Measurements from ENCODE around the gene THAP3.

The THAP3 gene

DNA sequence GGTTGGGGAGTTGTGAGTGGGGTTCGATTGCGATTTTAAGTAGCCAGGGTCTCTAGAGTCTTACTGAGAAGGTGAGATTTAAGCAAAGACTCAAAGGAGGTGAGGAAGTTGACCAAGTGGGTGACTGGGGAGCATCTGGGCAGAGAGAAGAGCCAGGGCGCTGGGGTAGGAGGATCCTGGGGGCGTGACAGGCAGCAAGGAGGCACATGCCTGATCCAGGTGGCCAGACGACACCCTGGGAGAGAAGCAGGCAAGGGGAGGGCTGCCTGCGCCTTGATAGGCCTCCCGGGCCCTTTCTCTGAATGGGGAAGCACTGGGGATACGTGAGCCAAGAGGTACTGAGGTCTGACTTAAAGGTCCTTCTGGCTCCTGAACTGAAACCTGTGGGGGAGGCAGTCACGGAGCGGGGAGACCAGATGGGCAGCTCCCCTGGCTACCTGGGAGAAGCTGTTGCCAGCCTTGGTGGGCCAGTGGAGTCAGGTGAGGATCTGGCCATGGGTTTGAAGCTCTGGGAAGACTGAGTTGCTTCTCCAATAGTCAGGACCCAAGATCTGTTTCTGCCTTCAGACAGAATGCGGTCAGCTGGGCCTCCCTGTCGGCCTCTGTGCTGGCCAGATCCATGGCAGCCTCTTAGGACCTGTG lies 39.5 kb upstream of the THAP3 start:
- no peak overlapping the region for H3K4me2 ChIP-seq (ENCODE audit: low read depth, low read length)
- H3K9ac ChIP-seq (ENCODE audit: low read length), result no peak overlapping the region

DNA sequence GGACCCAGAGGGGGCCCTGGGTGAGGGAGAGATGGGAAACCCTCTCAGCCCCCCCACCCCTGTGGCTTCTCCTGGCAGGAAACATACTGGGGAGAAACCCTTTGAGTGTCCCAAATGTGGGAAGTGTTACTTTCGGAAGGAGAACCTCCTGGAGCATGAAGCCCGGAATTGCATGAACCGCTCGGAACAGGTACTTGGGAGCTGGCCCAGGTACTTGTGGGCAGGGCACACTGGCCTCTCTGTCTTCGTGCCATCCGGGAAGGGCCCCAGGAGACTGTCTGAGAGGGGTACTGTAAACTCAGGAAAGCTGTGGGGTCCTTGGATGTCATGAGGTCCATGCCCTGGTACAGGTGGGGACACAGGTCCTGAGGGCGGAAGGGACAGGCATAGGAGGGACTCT lies 38.8 kb upstream of the THAP3 start:
- Histone ChIP-seq H3K9ac (ENCODE audit: low read length) (no peak overlapping the region), H4K20me1 (ENCODE audit: insufficient read depth, low read length) (no peaks in the 10 kb centered on the region), H3K27me3 (replicated peaks; ENCODE audit: insufficient read depth, low read length) (no peaks in the 10 kb centered on the region), H3F3A (ENCODE audit: insufficient read depth, low read length) (no peaks in the 10 kb centered on the region; the same call in 1 of the 2 replicates), H3K4me2 (ENCODE audit: low read depth, low read length) (no peak overlapping the region), H3K4me1 (ENCODE audit: low read length) (peaks cover 5% of the 10 kb centered on the region), H3K36me3 (replicated peaks; ENCODE audit: insufficient read depth, low read length) (no peaks in the 10 kb centered on the region), H2AFZ (ENCODE audit: low read length) (no peak overlapping the region), H3K9me2 (replicated peaks; ENCODE audit: insufficient read depth, low read length) (no peaks in the 10 kb centered on the region), H3K9me3 (replicated peaks; ENCODE audit: insufficient read depth, low read length) (no peaks in the 10 kb centered on the region), H3K27ac (ENCODE audit: low read length) (no peak overlapping the region), H3K79me2 (ENCODE audit: low read length) (peaks cover 13% of the 10 kb centered on the region), H3K4me3 (ENCODE audit: low read length) (no peak overlapping the region)
- DNase-seq, result no peak
- TF ChIP-seq CTCF (IDR thresholded peaks at IDR 0.05; ENCODE audit: low read length), result no peak
- TF ChIP-seq EZH2 (optimal IDR thresholded peaks at IDR 0.05; ENCODE audit: low read depth, low read length), result no peak
- no peak for TF ChIP-seq EZH2phosphoT487 (IDR thresholded peaks at IDR 0.05; ENCODE audit: low read length)

More for the DNA sequence above, 39.5 kb upstream of the THAP3 start:
- Histone ChIP-seq H3K9me3 (replicated peaks; ENCODE audit: insufficient read depth, low read length) (no peaks in the 10 kb centered on the region), H3K27me3 (replicated peaks; ENCODE audit: insufficient read depth, low read length) (no peaks in the 10 kb centered on the region), H2AFZ (ENCODE audit: low read length) (no peak overlapping the region), H4K20me1 (ENCODE audit: insufficient read depth, low read length) (no peaks in the 10 kb centered on the region), H3F3A (ENCODE audit: insufficient read depth, low read length) (no peaks in the 10 kb centered on the region; the same call in 1 of the 2 replicates), H3K27ac (ENCODE audit: low read length) (no peak overlapping the region), H3K4me3 (ENCODE audit: low read length) (no peak overlapping the region), H3K79me2 (ENCODE audit: low read length) (peaks cover 18% of the 10 kb centered on the region), H3K9me2 (replicated peaks; ENCODE audit: insufficient read depth, low read length) (no peaks in the 10 kb centered on the region), H3K4me1 (ENCODE audit: low read length) (peaks cover 9% of the 10 kb centered on the region), H3K36me3 (replicated peaks; ENCODE audit: insufficient read depth, low read length) (no peaks in the 10 kb centered on the region)
- DNase-seq, result no peak
- no peak for TF ChIP-seq CTCF (IDR thresholded peaks at IDR 0.05; ENCODE audit: low read length)
- no peak for TF ChIP-seq EZH2 (optimal IDR thresholded peaks at IDR 0.05; ENCODE audit: low read depth, low read length)
- no peak for TF ChIP-seq EZH2phosphoT487 (IDR thresholded peaks at IDR 0.05; ENCODE audit: low read length)

- Histone ChIP-seq H3K4me2 (ENCODE audit: low read depth, low read length) (no peak overlapping the region), H3K79me2 (ENCODE audit: low read length) (peaks cover 13% of the 10 kb centered on the region), H3K4me3 (ENCODE audit: low read length) (no peak overlapping the region), H2AFZ (ENCODE audit: low read length) (no peak overlapping the region), H3F3A (ENCODE audit: insufficient read depth, low read length) (no peaks in the 10 kb centered on the region; the same call in 1 of the 2 replicates), H3K36me3 (replicated peaks; ENCODE audit: insufficient read depth, low read length) (no peaks in the 10 kb centered on the region), H3K27me3 (replicated peaks; ENCODE audit: insufficient read depth, low read length) (no peaks in the 10 kb centered on the region), H3K9me3 (replicated peaks; ENCODE audit: insufficient read depth, low read length) (no peaks in the 10 kb centered on the region), H3K9ac (ENCODE audit: low read length) (no peak overlapping the region), H3K9me2 (replicated peaks; ENCODE audit: insufficient read depth, low read length) (no peaks in the 10 kb centered on the region), H4K20me1 (ENCODE audit: insufficient read depth, low read length) (no peaks in the 10 kb centered on the region), H3K27ac (ENCODE audit: low read length) (no peak overlapping the region), H3K4me1 (ENCODE audit: low read length) (no peaks in the 10 kb centered on the region; the same call in 1 of the 2 replicates)
- DNase-seq, result no peak
- no peak for TF ChIP-seq EZH2 (optimal IDR thresholded peaks at IDR 0.05; ENCODE audit: low read depth, low read length)
- TF ChIP-seq EZH2phosphoT487 (IDR thresholded peaks at IDR 0.05; ENCODE audit: low read length), result no peak
- no peak for TF ChIP-seq CTCF (IDR thresholded peaks at IDR 0.05; ENCODE audit: low read length)
These were observed 38.3 kb upstream of the THAP3 start for GRCh38 chr1:6586404-6586816.
